Body of pancreas (tissue), 4 donors: ENCODE results near the gene FBN1. TPM values are rescaled to one million over a fixed set of nuclear protein-coding genes. Genes with fewer than 3 reads are reported as not detected.

ENCODE experiments used
- ATAC-seq: fragments of 150-250 bp; one replicate; pipeline ENCODE4 v1.9.1; 2016
- DNase-seq, 4 donors: peaks; one replicate each; pipeline ENCODE4 v3.0.0-alpha.2; 2019
- H3K27ac ChIP-seq, 4 donors: fragments of 200-600 bp; sonication (generic); 1 replicate in 3 of 4; 2 replicates in 1 of 4; pipeline versions ENCODE4 v1.5.1 to v1.6.1; 2016 to 2019; ENCODE audit warnings: mild to moderate bottlenecking in 1 of 4, mixed read lengths in 1 of 4, moderate library complexity in 1 of 4
- H3K27me3 ChIP-seq, 2 donors: fragments of 200-600 bp; sonication (generic); one replicate each; pipeline ENCODE4 v1.6.0; 2016; ENCODE audit warnings: mild to moderate bottlenecking in 1 of 2
- H3K36me3 ChIP-seq, 2 donors: fragments of 200-600 bp; sonication (generic); replicated peaks in 1 of 2; 2 replicates each; pipeline ENCODE4 v1.5.1; 2016; ENCODE audit warnings: low read depth in 2 of 2; ENCODE audit not compliant: insufficient read depth in 1 of 2
- H3K4me1 ChIP-seq: fragments of 200-600 bp; sonication (generic); one replicate; pipeline ENCODE4 v1.6.0; 2016
- H3K4me3 ChIP-seq, 2 donors: fragments of 200-600 bp; sonication (generic); 1 replicate in 1 of 2; 2 replicates in 1 of 2; pipeline ENCODE4 v1.5.1; 2016 to 2019
- H3K9me3 ChIP-seq, 3 donors: fragments of 200-600 bp; sonication (generic); 1 replicate in 2 of 3; 2 replicates in 1 of 3; pipeline ENCODE4 v1.5.1; 2016
- POLR2A ChIP-seq, 3 donors: fragments of 450-650 bp; IDR thresholded peaks; one replicate each; pipeline ENCODE4 v1.6.1; 2016; ENCODE audit warnings: antibody characterized with exemption in 3 of 3, mild to moderate bottlenecking in 2 of 3
- WGBS, 2 donors: methylation state at CpG; one replicate each; pipeline ENCODE4 v1.1.5; 2017; 5-methylcytosine and 5-hydroxymethylcytosine counted together
- intact Hi-C: fragments of 100-400 bp; cut with DNase I; formaldehyde crosslinking; loops from one replicate; pipeline ENCODE4 v1.15.1; 2023
- total RNA-seq, 2 donors: library from RNA; depleted of rRNA; stranded (reverse); fragments of >200 nt; gene quantifications; one replicate each; pipeline ENCODE4 v1.1.0, GENCODE V29; 2016
- TF ChIP-seq, protein P1 (sequence below), 7 experiments: fragments of 450-650 bp in 4 of 7; fragments of 200-600 bp in 3 of 7; sonication (generic) in 3 of 7; IDR thresholded peaks; one replicate each; pipeline ENCODE4 v1.5.1; 2016 to 2019; ENCODE audit warnings: antibody characterized with exemption in 7 of 7

FBN1 gene
- total RNA-seq, 2 donors from 2014 or later = 12.7 to 51.1 TPM

- TF ChIP-seq, protein P1, sequence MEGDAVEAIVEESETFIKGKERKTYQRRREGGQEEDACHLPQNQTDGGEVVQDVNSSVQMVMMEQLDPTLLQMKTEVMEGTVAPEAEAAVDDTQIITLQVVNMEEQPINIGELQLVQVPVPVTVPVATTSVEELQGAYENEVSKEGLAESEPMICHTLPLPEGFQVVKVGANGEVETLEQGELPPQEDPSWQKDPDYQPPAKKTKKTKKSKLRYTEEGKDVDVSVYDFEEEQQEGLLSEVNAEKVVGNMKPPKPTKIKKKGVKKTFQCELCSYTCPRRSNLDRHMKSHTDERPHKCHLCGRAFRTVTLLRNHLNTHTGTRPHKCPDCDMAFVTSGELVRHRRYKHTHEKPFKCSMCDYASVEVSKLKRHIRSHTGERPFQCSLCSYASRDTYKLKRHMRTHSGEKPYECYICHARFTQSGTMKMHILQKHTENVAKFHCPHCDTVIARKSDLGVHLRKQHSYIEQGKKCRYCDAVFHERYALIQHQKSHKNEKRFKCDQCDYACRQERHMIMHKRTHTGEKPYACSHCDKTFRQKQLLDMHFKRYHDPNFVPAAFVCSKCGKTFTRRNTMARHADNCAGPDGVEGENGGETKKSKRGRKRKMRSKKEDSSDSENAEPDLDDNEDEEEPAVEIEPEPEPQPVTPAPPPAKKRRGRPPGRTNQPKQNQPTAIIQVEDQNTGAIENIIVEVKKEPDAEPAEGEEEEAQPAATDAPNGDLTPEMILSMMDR (IDR thresholded peaks at IDR 0.05) = no peak
- no peak for TF ChIP-seq POLR2A (IDR thresholded peaks at IDR 0.05)
- Histone ChIP-seq H3K36me3 (no peaks in the 10 kb centered on the region), H3K9me3 (no peaks in the 10 kb centered on the region), H3K4me3 (no peak overlapping the region), H3K27me3 (no peaks in the 10 kb centered on the region), H3K4me1 (no peaks in the 10 kb centered on the region), H3K27ac (no peak overlapping the region)
- DNase-seq (no peak), ATAC-seq (no peak)
- intact Hi-C loops = no loop called here
- 91 to 100% methylated on average over 1 of the region's 1 CpG for WGBS, 2 donors
Observed at GRCh38 chr15:48654801-48655200, 9.3 kb upstream of the FBN1 start.

GRCh38 chr15:48653913-48654670 lies 8.6 kb upstream of the FBN1 start:
- Histone ChIP-seq H3K27ac (no peak overlapping the region), H3K9me3 (no peaks in the 10 kb centered on the region), H3K27me3 (no peaks in the 10 kb centered on the region), H3K4me1 (no peaks in the 10 kb centered on the region), H3K4me3 (no peak overlapping the region), H3K36me3 (no peaks in the 10 kb centered on the region)
- intact Hi-C loops = no loop called here
- 77% methylated on average over 8 to 9 of the region's 9 CpGs for WGBS, 2 donors
- DNase-seq = no peak
- TF ChIP-seq, protein P1 (IDR thresholded peaks at IDR 0.05) = no peak
- TF ChIP-seq POLR2A (IDR thresholded peaks at IDR 0.05) = no peak
- ATAC-seq = no peak

GRCh38 chr15:48653216-48653615 lies 7.7 kb upstream of the FBN1 start:
- no peaks in the 10 kb centered on the region for H3K4me1 ChIP-seq
- TF ChIP-seq POLR2A (IDR thresholded peaks at IDR 0.05) = no peak
- TF ChIP-seq, protein P1 (IDR thresholded peaks at IDR 0.05) = no peak
- no peak for DNase-seq
- no peaks in the 10 kb centered on the region for H3K9me3 ChIP-seq
- H3K27ac ChIP-seq = no peak overlapping the region
- intact Hi-C loops = no loop called here
- no peaks in the 10 kb centered on the region for H3K27me3 ChIP-seq
- no peak overlapping the region for H3K4me3 ChIP-seq
- 77 to 84% methylated on average over 4 of the region's 4 CpGs for WGBS, 2 donors
- no peaks in the 10 kb centered on the region for H3K36me3 ChIP-seq
- ATAC-seq = no peak

- DNase-seq = no peak
- Histone ChIP-seq H3K27me3 (no peaks in the 10 kb centered on the region), H3K4me1 (no peaks in the 10 kb centered on the region), H3K4me3 (no peak overlapping the region), H3K27ac (no peak overlapping the region), H3K36me3 (no peaks in the 10 kb centered on the region), H3K9me3 (no peaks in the 10 kb centered on the region)
- WGBS, 2 donors = 84 to 88% methylated on average over 6 of the region's 6 CpGs
- intact Hi-C loops = no loop called here
- no peak for ATAC-seq
- no peak for TF ChIP-seq POLR2A (IDR thresholded peaks at IDR 0.05)
- TF ChIP-seq, protein P1 (IDR thresholded peaks at IDR 0.05) = no peak
Observed at GRCh38 chr15:48652510-48653076, 7.1 kb upstream of the FBN1 start.

GRCh38 chr15:48650931-48651330 lies 5.4 kb upstream of the FBN1 start:
- Histone ChIP-seq H3K36me3 (no peaks in the 10 kb centered on the region), H3K27ac (no peak overlapping the region), H3K27me3 (no peaks in the 10 kb centered on the region), H3K4me1 (peaks cover 3% of the 10 kb centered on the region), H3K9me3 (no peaks in the 10 kb centered on the region), H3K4me3 (no peak overlapping the region)
- ATAC-seq (no peak), DNase-seq (no peak)
- TF ChIP-seq, protein P1 (IDR thresholded peaks at IDR 0.05) = no peak
- no peak for TF ChIP-seq POLR2A (IDR thresholded peaks at IDR 0.05)
- intact Hi-C loops = no loop called here
- WGBS, 2 donors = 80 to 94% methylated on average over 2 of the region's 2 CpGs
